AG09309 (cell line): ENCODE measurements around the gene SMIM22.

Source experiments
- DNase-seq: peaks from one replicate; pipeline ENCODE4 v3.0.0-alpha.2; 2010; ENCODE audit warnings: low read depth
- H3K4me3 ChIP-seq: 2 replicates; pipeline ENCODE4 v1.5.1; 2011; ENCODE audit warnings: mild to moderate bottlenecking, low read depth, low read length, moderate library complexity; ENCODE audit not compliant: control insufficient read depth
- CTCF ChIP-seq: IDR thresholded peaks from 2 replicates; pipeline ENCODE4 v1.5.1; 2011; ENCODE audit warnings: mild to moderate bottlenecking, low read depth, low read length, inconsistent platforms; ENCODE audit not compliant: insufficient read depth, control insufficient read depth; ENCODE audit errors: missing control alignments

Gene SMIM22

GRCh38 chr16:4750896-4751295, 44.3 kb upstream of the SMIM22 start:
- DNase-seq, result no peak
- H3K4me3 ChIP-seq, result no peak overlapping the region
- no peak for TF ChIP-seq CTCF

DNA sequence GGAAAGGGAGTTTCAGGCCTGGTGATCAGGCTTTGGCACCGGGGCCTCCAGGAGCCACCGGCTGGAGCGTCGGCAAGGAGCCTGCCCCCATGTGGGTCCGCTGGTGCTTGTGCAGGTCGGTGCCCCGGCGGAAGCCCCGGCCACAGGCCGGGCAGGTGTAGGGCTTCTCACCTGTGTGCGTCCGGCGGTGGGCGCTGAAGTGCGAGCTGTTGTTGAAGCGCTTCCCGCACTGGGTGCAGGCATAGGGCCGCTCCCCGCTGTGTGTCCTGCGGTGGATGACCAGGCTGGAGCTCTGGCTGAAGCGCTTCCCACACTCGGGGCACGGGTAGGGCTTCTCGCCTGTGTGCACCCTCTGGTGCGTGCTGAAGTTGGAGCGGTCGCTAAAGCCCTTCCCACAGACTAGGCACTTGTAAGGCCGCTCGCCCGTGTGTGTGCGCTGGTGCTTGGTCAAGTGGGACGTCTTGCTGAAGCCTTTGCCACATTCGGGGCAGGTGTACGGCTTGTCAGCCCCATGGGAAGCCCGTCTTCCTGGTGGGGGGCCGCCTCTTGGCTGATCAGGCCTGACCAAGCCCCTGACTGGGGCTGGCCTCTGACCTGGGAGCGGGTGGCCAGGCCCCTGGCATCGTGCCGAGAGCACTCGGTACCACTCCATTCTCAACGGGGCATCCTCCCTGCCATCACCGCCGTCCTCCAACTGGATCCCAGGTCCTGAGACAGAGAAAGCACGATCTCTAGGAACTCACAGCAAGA, 42.6 kb upstream of the SMIM22 start:
- DNase-seq, result no peak
- H3K4me3 ChIP-seq, result no peak overlapping the region
- no peak for TF ChIP-seq CTCF

- DNase-seq, result no peak
- H3K4me3 ChIP-seq, result no peak overlapping the region
- no peak for TF ChIP-seq CTCF
These were observed 41.9 kb upstream of the SMIM22 start for GRCh38 chr16:4753227-4753626.

DNA sequence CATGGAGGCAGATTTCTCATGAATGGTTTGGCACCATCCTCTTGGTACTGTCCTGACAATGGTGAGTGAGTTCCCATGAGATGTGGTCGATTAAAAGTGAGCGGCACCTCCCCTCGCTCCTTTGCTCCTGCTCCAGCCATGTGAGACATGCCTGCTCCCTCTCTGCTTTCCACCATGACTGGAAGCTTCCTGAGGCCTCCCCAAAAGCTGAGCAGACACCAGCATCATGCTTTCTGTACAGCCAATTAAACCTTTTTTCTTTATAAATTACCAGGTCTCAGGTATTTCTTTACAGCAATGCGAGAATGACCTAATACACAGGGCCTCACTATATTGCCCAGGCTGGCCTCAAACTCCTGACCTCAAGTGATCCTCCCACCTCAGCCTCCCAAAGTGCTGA, 40.3 kb upstream of the SMIM22 start:
- TF ChIP-seq CTCF, result no peak
- no peak overlapping the region for H3K4me3 ChIP-seq
- DNase-seq, result no peak

GRCh38 chr16:4755687-4756086, 39.5 kb upstream of the SMIM22 start:
- no peak overlapping the region for H3K4me3 ChIP-seq
- no peak for DNase-seq
- no peak for TF ChIP-seq CTCF

GRCh38 chr16:4760221-4760910, 34.8 kb upstream of the SMIM22 start:
- no peak for TF ChIP-seq CTCF
- no peak for DNase-seq

More at GRCh38 chr16:4760221-4760910, 34.8 kb upstream of the SMIM22 start:
- H3K4me3 ChIP-seq, result no peak overlapping the region
